ENCODE results near the gene C2orf42.
"Not testable (repeated sequence)": the region's sequence is repeated elsewhere in the genome, so short reads cannot be mapped to it uniquely, and the experiment has no call there.

The C2orf42 gene

DNA sequence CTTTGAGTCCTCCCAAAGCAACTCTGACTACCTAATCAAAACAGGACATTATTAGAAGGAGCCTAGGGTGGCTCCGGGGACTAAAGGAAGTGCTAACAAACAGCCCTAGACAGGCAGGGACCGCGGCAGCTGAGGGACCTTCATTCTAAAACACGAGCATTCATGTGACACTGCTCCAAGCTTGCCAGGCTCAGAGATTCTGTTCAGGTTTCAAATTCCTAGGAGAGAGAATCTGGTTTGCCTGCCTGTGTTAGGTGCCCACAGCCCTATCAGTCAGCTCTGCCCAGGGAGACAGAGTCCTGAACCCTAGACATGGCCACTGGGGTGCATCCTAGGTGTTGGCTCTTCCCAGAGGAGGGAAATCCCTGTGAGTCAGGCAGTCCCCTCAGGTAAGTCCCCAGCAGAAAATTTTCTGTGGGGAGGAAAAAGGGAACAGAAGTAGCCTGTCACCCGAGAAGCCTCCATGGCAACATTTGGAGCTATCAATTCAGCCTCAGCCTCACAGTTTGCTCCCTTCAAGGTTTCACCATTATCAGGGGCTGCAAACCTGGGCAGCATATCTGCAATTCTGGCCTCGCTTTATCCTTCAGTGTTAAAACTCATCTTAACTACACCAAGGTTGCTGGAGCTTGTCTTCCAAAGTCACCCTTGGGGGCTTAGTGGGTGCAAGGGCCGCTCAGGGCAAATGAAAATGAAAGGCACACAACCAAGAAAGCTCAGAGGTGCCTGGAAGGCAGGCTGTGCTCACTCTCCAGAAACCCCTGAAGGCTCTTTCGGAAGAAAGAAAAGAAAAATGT, 75.0 kb downstream of the C2orf42 start:
- TF ChIP-seq CTCF (IDR thresholded peaks at IDR 0.05; ENCODE audit: extremely low read depth, insufficient read depth, missing control alignments): no peak
- no peak for DNase-seq (ENCODE audit: low spot score)
- in situ Hi-C loops (cut with MboI; ENCODE audit: low pct_unique_long_range_greater_than_20kb, low sequenced_read_pairs, unreplicated experiment): no loop called here

DNA sequence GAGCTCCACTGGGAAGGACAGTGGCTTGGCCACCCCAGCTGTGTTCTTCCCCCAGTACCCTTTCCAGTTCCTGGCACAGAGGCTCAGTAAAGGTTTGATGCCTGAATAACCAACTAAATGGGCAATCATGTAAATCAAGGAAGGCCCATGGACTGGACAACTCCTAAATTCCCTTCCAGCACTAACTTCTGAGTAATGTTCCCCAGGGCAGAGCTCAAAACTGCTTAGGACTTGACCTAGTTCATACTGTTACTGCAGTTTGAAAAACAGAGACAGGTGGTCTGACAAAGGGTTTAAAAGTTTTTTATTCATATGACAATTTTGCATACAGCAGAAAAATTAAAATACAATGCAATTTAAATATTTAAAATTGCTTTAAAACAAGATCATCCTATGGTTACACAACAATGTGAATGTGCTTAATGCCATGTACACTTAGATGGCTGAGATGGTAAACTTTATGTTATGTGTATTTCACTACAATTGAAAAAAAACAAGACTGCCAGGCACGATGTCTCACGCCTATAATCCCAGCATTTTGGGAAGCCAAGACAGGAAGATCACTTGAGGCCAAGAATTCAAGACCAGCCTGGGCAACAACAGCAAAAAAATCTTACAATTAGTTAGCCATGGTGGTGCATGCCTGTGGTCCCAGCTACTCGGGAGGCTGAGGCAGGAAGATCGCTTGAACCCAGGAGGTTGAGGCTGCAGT, 77.3 kb downstream of the C2orf42 start:
- in situ Hi-C loops (cut with MboI; ENCODE audit: low pct_unique_long_range_greater_than_20kb, low sequenced_read_pairs, unreplicated experiment): no loop called here
- no peak for TF ChIP-seq CTCF (IDR thresholded peaks at IDR 0.05; ENCODE audit: extremely low read depth, insufficient read depth, missing control alignments)

DNA sequence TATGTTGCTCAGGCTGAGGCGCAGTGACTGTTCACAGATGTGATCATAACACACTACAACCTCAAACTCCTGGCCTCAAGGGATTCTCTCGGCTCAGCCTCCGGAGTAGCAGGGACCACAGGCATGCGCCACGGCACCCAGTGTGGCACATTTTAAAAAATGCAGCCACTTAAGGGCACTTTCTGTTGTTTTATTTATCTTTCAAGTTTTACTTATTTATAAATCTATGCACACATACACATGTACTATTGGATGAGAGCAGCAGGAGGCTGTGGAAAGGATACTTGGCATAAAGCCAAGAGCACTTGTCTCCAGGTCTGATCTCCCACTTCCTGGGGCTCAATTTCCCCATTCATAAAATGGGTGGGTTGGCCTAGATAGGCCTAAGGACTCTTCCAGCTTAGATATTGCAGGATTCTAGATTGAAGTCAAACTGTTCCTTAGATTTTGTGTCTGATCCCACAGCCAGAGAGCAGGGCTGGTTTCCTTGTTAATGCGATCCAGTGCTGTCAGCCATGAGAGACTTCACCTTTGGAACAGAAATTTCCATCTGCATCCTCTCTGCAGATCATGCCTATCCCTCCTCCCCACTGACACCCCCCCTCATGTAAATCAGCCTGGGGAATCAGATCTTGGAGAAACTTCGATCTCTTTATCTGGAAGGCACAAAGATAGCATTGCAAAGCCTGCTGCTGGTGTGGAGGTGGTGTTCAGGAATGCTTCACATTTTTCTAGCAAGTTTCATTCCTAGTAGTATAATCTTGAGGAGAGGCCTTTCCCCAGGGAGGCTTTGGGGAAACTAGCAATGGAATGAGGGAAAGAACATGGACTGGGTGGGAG, 78.8 kb downstream of the C2orf42 start:
- in situ Hi-C loops (cut with MboI; ENCODE audit: low pct_unique_long_range_greater_than_20kb, low sequenced_read_pairs, unreplicated experiment): no loop called here
- TF ChIP-seq CTCF (IDR thresholded peaks at IDR 0.05; ENCODE audit: extremely low read depth, insufficient read depth, missing control alignments): no peak
- DNase-seq (ENCODE audit: low spot score): no peak

More for the DNA sequence above, 77.3 kb downstream of the C2orf42 start:
- DNase-seq (ENCODE audit: low spot score): no peak

DNA sequence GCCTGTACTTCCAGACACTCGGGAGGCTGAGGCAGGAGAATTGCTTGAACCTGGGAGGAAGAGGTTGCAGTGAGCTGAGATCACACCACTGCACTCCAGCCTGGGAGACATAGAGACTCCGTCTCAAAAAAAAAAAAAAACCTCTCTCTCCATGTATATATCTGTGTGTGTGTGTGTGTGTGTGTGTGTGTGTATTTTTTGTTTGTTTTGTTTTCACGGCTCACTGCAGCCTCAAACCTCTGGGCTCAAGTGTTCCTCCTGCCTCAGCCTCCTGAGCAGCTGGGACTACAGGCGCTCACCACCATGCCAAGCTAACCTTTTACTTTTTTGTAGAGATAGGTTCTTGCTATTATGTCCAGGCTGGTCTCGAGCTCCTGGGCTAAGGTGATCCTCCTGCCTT, 80.4 kb downstream of the C2orf42 start:
- DNase-seq (ENCODE audit: low spot score); in situ Hi-C loops (cut with MboI; ENCODE audit: low pct_unique_long_range_greater_than_20kb, low sequenced_read_pairs, unreplicated experiment): not testable (repeated sequence)

- in situ Hi-C loops (cut with MboI; ENCODE audit: low pct_unique_long_range_greater_than_20kb, low sequenced_read_pairs, unreplicated experiment); DNase-seq (ENCODE audit: low spot score): not testable (repeated sequence)
Observed at GRCh38 chr2:70106138-70106537, 84.7 kb downstream of the C2orf42 start.

DNA sequence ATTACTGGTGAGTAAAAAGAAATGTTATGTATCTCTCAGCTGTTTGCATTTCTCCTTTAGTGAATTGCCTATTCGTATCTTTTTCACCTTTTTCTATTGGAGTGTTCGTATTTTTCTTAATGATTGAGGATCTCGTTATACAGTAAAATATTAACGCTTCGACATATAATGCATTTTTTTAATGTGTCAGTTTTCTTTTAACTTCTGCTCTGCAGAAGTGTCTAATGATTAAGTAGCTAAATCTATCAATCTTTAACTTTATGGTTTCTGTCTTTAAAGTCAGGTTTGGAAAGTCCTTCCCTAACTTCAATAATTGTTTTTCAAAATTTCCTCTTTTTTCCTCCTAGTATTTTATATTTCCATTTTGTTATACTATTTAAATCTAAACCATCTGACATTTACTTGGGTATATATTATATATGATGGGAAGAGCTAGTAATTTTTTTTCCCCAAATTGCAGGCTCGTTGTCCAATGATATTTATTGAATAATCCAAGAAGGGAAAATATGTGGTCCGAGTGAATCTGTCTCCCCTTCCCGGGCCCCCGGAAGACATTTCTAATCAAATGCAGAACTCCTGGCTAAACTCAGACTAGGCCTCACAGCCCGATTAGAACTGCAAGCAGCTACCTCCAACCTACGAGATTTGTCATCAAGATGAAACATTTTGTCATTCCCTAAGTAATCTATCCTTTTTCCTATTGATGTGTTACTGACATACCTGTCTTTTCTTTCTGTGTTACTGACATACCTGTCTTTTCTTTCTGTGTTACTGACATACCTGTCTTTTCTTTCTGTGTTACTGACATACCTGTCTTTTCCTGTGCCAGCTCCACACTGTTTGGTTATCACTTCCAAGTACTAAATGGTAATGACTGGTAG, 86.3 kb downstream of the C2orf42 start:
- TF ChIP-seq CTCF (IDR thresholded peaks at IDR 0.05; ENCODE audit: extremely low read depth, insufficient read depth, missing control alignments): no peak
- in situ Hi-C loops (cut with MboI; ENCODE audit: low pct_unique_long_range_greater_than_20kb, low sequenced_read_pairs, unreplicated experiment): no loop called here
- peak; percentile 44 for DNase-seq (ENCODE audit: low spot score)

- no peak for TF ChIP-seq CTCF (IDR thresholded peaks at IDR 0.05; ENCODE audit: extremely low read depth, insufficient read depth, missing control alignments)
- DNase-seq (ENCODE audit: low spot score): peak; percentile 41
- in situ Hi-C loops (cut with MboI; ENCODE audit: low pct_unique_long_range_greater_than_20kb, low sequenced_read_pairs, unreplicated experiment): no loop called here
Observed at GRCh38 chr2:70103531-70104061, 87.2 kb downstream of the C2orf42 start.

GRCh38 chr2:70102323-70102905, 88.4 kb downstream of the C2orf42 start:
- in situ Hi-C loops (cut with MboI; ENCODE audit: low pct_unique_long_range_greater_than_20kb, low sequenced_read_pairs, unreplicated experiment); DNase-seq (ENCODE audit: low spot score): not testable (repeated sequence)

GRCh38 chr2:70101686-70102085, 89.1 kb downstream of the C2orf42 start:
- DNase-seq (ENCODE audit: low spot score); in situ Hi-C loops (cut with MboI; ENCODE audit: low pct_unique_long_range_greater_than_20kb, low sequenced_read_pairs, unreplicated experiment): not testable (repeated sequence)

Measured in GM13977 (cell line).